ENCODE results near the gene CADPS2. TPM values are rescaled to one million over a fixed set of nuclear protein-coding genes. Genes with fewer than 3 reads are reported as not detected.

Gene CADPS2
- total and polyA plus RNA-seq, 4 donors, result 5.6 to 41.1 (median 11.0) TPM

- TF ChIP-seq GABPA (IDR thresholded peaks at IDR 0.05 in 1 of 2, conservative IDR thresholded peaks at IDR 0.05 in 1 of 2) (no peak), JUND (IDR thresholded peaks at IDR 0.05) (no peak), RAD21 (IDR thresholded peaks at IDR 0.05) (no peak), MAX (IDR thresholded peaks at IDR 0.05) (no peak), NR2F2 (IDR thresholded peaks at IDR 0.05) (no peak), TAF1 (conservative IDR thresholded peaks at IDR 0.05) (no peak), RXRA (IDR thresholded peaks at IDR 0.05) (no peak), YY1 (IDR thresholded peaks at IDR 0.05) (no peak), ZBTB33 (IDR thresholded peaks at IDR 0.05) (no peak), FOXA2 (IDR thresholded peaks at IDR 0.05) (no peak), CTCF (IDR thresholded peaks at IDR 0.05; ENCODE audit: low read depth, low read length, missing input control) (no peak), HNF4A (conservative IDR thresholded peaks at IDR 0.05) (no peak), ATF3 (IDR thresholded peaks at IDR 0.05) (no peak)
- H3K9ac ChIP-seq (ENCODE audit: low read depth in 1 of 2, low read length in 2 of 2), result no peak overlapping the region
- H3K36me3 ChIP-seq (ENCODE audit: control insufficient read depth in 4 of 4, insufficient read depth in 3 of 4, low read depth in 1 of 4, low read length in 3 of 4), result no peaks in the 10 kb centered on the region
- DNase-seq (ENCODE audit: low spot score), result no peak
- H3K4me1 ChIP-seq (ENCODE audit: control insufficient read depth in 4 of 4, insufficient read depth in 4 of 4, low read length in 3 of 4), result peaks cover 0 to 5% (median 3%) of the 10 kb centered on the region in 4 donors
- no peaks in the 10 kb centered on the region for H3K9me3 ChIP-seq (ENCODE audit: control insufficient read depth in 4 of 4, low read length in 3 of 4)
- H3K27me3 ChIP-seq (ENCODE audit: control insufficient read depth in 4 of 4, insufficient read depth in 4 of 4, low read length in 3 of 4), result no peaks in the 10 kb centered on the region
- H3K27ac ChIP-seq (ENCODE audit: low read depth in 1 of 2, low read length in 2 of 2), result no peak overlapping the region
- WGBS, result 94% methylated on average over 1 of the region's 1 CpG
- no peak overlapping the region for H3K4me3 ChIP-seq (ENCODE audit: low read depth in 1 of 3, low read length in 3 of 3)
Measured at GRCh38 chr7:122517576-122517975, 368.7 kb downstream of the CADPS2 start.

GRCh38 chr7:122515404-122515803 is 370.9 kb downstream of the CADPS2 start:
- Histone ChIP-seq H3K9ac (ENCODE audit: low read depth in 1 of 2, low read length in 2 of 2) (no peak overlapping the region), H3K9me3 (ENCODE audit: control insufficient read depth in 4 of 4, low read length in 3 of 4) (no peaks in the 10 kb centered on the region), H3K36me3 (ENCODE audit: control insufficient read depth in 4 of 4, insufficient read depth in 3 of 4, low read depth in 1 of 4, low read length in 3 of 4) (no peaks in the 10 kb centered on the region), H3K4me1 (ENCODE audit: control insufficient read depth in 4 of 4, insufficient read depth in 4 of 4, low read length in 3 of 4) (peaks cover 0 to 5% (median 3%) of the 10 kb centered on the region in 4 donors), H3K27ac (ENCODE audit: low read depth in 1 of 2, low read length in 2 of 2) (no peak overlapping the region), H3K4me3 (ENCODE audit: low read depth in 1 of 3, low read length in 3 of 3) (no peak overlapping the region), H3K27me3 (ENCODE audit: control insufficient read depth in 4 of 4, insufficient read depth in 4 of 4, low read length in 3 of 4) (no peaks in the 10 kb centered on the region)
- TF ChIP-seq RAD21 (IDR thresholded peaks at IDR 0.05) (peak in 1 of 2 donors; percentile 43), HNF4A (conservative IDR thresholded peaks at IDR 0.05) (peak; percentile 82 to 89), MAX (IDR thresholded peaks at IDR 0.05) (no peak), ATF3 (IDR thresholded peaks at IDR 0.05) (no peak), YY1 (IDR thresholded peaks at IDR 0.05) (peak; percentile 30), NR2F2 (IDR thresholded peaks at IDR 0.05) (peak; percentile 61), SP1 (IDR thresholded peaks at IDR 0.05) (peak; percentile 72), JUND (IDR thresholded peaks at IDR 0.05) (peak; percentile 63 to 75), CTCF (IDR thresholded peaks at IDR 0.05; ENCODE audit: low read depth, low read length, missing input control) (no peak), HNF4G (IDR thresholded peaks at IDR 0.05) (peak; percentile 72), FOXA1 (IDR thresholded peaks at IDR 0.05) (peak; percentile 40), RXRA (IDR thresholded peaks at IDR 0.05) (peak; percentile 73 to 74), TAF1 (conservative IDR thresholded peaks at IDR 0.05) (no peak), REST (IDR thresholded peaks at IDR 0.05) (no peak), FOXA2 (IDR thresholded peaks at IDR 0.05) (peak; percentile 75), EGR1 (IDR thresholded peaks at IDR 0.05; ENCODE audit: low read depth in 2 of 2) (no peak)
- WGBS, result 20% methylated on average over 1 of the region's 1 CpG
- peak; percentile 42 for DNase-seq (ENCODE audit: low spot score)

All from liver (tissue), 9 donors.